ENCODE measurements around the gene FEZ2.
A peak's percentile ranks its signal among the peaks of the same experiment; 100 is the strongest.

The FEZ2 gene, protein sequence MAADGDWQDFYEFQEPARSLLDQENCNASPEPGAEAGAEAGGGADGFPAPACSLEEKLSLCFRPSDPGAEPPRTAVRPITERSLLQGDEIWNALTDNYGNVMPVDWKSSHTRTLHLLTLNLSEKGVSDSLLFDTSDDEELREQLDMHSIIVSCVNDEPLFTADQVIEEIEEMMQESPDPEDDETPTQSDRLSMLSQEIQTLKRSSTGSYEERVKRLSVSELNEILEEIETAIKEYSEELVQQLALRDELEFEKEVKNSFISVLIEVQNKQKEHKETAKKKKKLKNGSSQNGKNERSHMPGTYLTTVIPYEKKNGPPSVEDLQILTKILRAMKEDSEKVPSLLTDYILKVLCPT

DNA sequence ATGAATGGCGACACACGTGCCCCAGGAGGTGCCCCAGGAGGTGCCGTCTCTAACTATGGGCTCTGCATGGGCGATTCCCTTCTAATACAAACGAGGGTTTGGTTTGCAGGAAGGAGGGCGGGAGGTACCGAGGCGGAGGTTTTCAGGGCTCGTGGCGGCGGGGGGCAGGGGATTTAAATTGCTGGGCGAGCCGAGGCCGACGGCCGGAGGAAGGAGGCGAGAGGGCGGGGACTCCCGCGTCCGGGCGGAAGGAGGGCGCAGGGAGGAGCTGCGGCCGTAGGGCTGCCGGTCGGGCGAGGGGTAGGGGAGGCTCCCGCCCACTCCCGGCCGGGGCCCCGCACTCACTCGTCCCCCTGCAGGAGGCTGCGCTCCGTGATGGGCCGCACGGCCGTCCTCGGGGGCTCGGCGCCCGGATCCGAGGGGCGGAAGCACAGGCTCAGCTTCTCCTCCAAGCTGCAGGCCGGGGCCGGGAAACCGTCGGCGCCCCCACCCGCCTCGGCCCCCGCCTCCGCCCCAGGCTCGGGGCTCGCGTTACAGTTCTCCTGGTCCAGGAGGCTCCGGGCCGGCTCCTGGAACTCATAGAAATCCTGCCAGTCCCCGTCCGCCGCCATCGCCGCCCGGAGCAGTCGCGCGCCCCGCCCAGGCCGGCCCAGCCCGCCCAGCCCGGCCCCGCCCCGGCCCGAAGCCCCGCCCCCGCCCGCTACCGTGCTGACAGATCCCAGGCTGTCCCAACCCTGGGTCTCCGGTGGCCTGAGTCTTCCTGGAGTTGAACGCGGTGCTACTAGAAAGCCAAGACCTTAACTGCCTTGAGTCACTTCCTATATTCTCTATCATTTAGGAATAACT lies at the start of gene FEZ2:
Gene FEZ2 (minus strand): TSS at position 637 of the 846 bp plus-strand sequence. CDS start 26 bp downstream, at position 611.
- Mint-ChIP-seq H3K27me3 (no peaks in the 10 kb centered on the region), H3K36me3 (peaks cover 5% of the 10 kb centered on the region)
- CTCF ChIA-PET = no interaction called here

DNA sequence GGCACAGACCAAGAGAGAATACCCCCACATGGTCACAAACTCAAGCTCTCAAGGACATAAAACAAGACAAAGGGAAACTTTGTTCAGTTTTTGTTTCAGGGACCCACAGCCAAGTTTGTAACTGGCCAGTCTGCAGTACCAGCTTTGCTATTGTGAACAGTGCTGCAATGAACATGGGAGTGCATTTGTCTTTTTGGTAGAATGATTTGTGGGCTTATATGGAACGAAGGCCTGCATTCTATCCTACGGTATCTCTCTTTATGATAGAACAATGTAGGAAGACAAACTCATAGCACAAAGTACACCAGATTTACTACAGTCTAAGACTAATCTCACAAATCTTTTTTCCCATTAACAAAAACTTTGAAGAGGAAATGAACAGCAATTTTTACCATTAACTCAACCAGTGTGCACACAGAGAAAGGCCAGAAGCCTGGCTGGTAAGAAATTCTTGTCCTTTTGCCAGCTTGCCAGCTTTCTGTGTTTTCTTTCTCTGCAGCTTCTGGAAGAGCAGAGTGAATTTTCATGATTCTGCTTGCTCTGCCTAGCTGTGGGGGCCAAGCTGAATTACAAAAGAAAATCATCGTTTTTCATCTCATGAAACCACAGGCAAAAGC lies 37.1 kb upstream of the FEZ2 start:
- no peak for DNase-seq
- peaks cover 4% of the 10 kb centered on the region for H3K27me3 Mint-ChIP-seq
- H3K4me3 Mint-ChIP-seq = no peak overlapping the region
- no peak overlapping the region for H3K27ac Mint-ChIP-seq
- no peaks in the 10 kb centered on the region for H3K36me3 Mint-ChIP-seq
- CTCF ChIA-PET = no interaction called here
- no peaks in the 10 kb centered on the region for H3K9me3 Mint-ChIP-seq
- no peaks in the 10 kb centered on the region for H3K4me1 Mint-ChIP-seq

More for the DNA sequence above, at the start of gene FEZ2:
- Mint-ChIP-seq H3K27ac (peak within 1 kb of the TSS; percentile 81), H3K4me1 (peaks cover 25% of the 10 kb centered on the region), H3K9me3 (no peaks in the 10 kb centered on the region), H3K4me3 (peak within 1 kb of the TSS; percentile 88)
- peak; percentile 80 for DNase-seq

DNA sequence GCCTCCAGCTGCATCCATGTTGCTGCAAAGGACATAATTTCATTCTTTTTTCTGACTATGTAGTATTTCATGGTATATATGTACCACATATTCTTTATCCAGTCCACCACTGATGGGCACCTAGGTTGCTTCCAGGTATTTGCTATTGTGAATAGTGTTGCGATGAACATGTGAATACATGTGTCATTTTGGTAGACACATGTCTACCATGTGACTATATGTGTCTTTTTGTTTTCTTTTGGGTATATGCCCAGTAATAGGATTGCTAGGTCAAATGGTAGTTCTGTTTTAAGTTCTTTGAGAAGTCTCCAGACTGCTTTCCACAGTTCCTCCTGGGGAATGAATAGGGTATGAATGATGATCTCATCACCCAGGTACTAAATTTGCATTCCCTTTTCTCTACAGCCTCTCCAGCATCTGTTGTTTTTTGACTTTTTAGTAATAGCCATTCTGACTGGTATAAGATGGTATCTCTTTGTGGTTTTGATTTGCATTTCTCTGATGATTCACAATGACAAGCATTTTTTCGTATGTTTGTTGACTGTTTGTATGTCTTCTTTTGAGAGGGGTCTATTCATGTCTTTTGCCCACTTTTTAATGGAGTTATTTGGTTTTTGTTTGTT lies 35.6 kb upstream of the FEZ2 start:
- Mint-ChIP-seq H3K9me3 (no peaks in the 10 kb centered on the region), H3K27me3 (peaks cover 4% of the 10 kb centered on the region), H3K4me3 (no peak overlapping the region), H3K36me3 (no peaks in the 10 kb centered on the region), H3K4me1 (no peaks in the 10 kb centered on the region), H3K27ac (no peak overlapping the region)
- no peak for DNase-seq
- CTCF ChIA-PET = no interaction called here

DNA sequence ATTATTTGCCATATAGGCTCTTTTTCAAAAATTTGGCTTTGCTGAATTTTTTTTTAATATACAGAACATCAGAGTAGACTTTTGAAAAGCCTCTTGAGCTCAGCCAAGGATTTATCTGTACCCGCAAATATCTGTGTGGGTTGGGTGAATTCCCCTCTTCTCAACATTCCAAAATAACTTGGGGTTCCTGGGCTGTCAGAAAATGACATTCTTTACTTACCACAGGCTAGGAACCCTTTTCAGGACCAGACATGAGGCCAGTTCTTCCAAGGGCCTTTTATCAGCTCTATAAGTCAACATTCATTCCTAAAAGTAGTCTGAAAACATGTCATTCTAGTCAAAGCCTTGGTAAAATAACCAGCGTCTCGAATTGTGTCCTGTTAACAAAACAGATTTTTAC lies 28.8 kb upstream of the FEZ2 start:
- H3K9me3 Mint-ChIP-seq = peaks cover 4% of the 10 kb centered on the region
- peaks cover 3% of the 10 kb centered on the region for H3K27me3 Mint-ChIP-seq
- no peak overlapping the region for H3K4me3 Mint-ChIP-seq
- no peak for DNase-seq
- no peak overlapping the region for H3K27ac Mint-ChIP-seq
- no peaks in the 10 kb centered on the region for H3K36me3 Mint-ChIP-seq
- CTCF ChIA-PET = no interaction called here
- H3K4me1 Mint-ChIP-seq = no peaks in the 10 kb centered on the region

DNA sequence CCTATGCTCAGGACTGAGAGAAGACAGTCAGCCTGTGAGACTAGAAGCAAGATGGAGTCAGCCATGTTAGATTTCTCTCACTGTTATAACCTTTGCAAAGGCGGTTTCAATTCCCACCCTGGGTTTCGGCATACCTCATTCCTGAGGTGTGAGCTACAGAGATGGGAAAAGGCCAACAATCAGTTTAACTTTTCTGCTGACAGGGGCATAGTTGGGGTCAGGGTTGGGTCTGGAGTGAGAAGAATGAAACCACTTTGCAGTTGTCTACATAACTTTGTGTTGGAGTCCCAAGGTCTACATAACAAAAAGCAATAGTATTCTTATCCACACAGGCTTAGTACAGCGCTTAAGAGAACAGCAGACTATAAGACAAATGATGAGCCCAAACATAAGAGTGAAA lies 28.1 kb upstream of the FEZ2 start:
- Mint-ChIP-seq H3K27ac (no peak overlapping the region), H3K4me3 (no peak overlapping the region), H3K36me3 (no peaks in the 10 kb centered on the region), H3K9me3 (peaks cover 4% of the 10 kb centered on the region), H3K27me3 (peaks cover 3% of the 10 kb centered on the region), H3K4me1 (no peaks in the 10 kb centered on the region)
- no peak for DNase-seq
- CTCF ChIA-PET = no interaction called here

DNA sequence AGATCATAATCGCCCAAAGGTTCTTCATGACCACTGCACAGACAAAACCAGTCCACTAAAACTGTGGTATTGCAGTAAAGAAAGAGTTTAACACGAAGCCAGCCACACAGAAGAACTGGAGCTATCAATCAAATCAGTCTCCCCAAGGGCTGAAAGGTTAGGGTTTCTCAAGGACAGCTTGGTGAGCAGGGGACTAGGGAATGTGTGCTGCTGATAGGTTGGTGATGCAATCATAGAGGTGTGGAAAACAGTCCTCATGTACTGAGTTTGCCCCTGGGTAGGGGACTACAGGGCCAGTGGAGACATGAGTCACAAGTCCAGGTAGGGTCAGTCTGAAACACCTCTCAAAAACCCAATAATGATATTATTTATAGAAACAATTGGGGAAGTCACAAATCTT lies 27.3 kb upstream of the FEZ2 start:
- H3K9me3 Mint-ChIP-seq = peaks cover 4% of the 10 kb centered on the region
- H3K4me3 Mint-ChIP-seq = no peak overlapping the region
- H3K27me3 Mint-ChIP-seq = peaks cover 8% of the 10 kb centered on the region
- CTCF ChIA-PET = no interaction called here
- DNase-seq = no peak
- no peaks in the 10 kb centered on the region for H3K36me3 Mint-ChIP-seq
- H3K27ac Mint-ChIP-seq = no peak overlapping the region
- no peaks in the 10 kb centered on the region for H3K4me1 Mint-ChIP-seq

DNA sequence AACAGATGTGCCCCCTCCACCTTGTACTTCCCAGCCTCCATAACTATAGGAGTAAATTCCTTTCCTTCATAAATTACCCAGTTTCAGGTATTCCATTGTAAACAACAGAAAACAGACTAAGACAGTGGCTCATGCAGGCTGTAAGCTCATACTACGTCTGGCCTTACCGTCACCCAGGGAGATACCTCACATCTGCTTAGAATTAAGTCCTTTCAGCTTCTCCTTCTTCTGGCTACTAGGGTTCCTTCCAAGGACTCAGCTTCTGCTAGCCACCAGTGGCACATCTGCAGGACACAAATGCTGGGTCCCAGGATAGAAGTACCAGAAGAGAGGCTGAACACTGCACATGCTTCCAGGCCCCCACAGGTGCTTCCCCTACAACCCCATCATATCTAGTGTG lies 22.4 kb upstream of the FEZ2 start:
- Mint-ChIP-seq H3K9me3 (peaks cover 3% of the 10 kb centered on the region), H3K36me3 (no peaks in the 10 kb centered on the region), H3K4me1 (no peaks in the 10 kb centered on the region), H3K4me3 (no peak overlapping the region), H3K27me3 (peaks cover 9% of the 10 kb centered on the region), H3K27ac (no peak overlapping the region)
- DNase-seq = no peak
- CTCF ChIA-PET = no interaction called here

DNA sequence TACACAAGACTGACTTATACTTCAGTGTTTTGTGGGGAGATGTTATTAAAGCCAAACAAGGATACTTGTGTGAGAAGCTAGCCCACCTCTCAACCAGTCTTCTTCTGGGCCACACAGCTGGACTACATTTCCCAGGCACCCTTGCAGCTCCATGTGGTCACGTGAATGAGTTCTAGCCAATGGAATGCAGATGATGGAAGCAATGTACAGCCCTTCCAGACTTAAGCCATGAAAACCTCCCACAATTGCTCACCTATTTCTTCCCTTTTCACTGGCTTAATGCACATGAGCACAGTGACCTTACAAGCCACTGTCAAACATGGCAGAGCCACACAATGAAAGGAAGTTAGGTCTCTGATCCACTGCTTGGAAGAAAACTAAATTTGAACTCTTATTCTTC lies 20.4 kb upstream of the FEZ2 start:
- CTCF ChIA-PET = no interaction called here
- Mint-ChIP-seq H3K27ac (no peak overlapping the region), H3K4me3 (no peak overlapping the region), H3K36me3 (no peaks in the 10 kb centered on the region), H3K9me3 (no peaks in the 10 kb centered on the region), H3K4me1 (no peaks in the 10 kb centered on the region), H3K27me3 (peaks cover 16% of the 10 kb centered on the region)
- DNase-seq = peak; percentile 30

DNA sequence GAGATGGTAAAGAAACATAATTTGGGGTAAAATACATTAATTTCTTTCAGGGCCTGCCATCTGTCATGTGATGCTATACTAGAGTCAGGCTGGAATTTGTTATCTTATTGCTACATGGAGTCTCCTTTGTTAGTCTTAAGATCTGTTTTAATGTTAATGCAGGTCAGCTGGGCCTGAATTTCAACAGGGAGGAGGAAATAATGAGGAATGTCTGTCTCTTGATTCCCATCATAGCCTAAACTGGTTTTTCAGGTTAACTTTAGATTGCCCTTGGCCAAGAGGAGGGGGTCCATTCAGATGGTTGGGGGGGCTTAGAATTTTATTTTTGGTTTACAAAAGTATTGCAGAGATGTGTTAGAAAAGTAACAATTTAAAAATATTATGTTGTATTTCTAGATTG lies 19.0 kb upstream of the FEZ2 start:
- Mint-ChIP-seq H3K36me3 (no peaks in the 10 kb centered on the region), H3K27ac (no peak overlapping the region), H3K4me1 (no peaks in the 10 kb centered on the region), H3K27me3 (peaks cover 13% of the 10 kb centered on the region), H3K4me3 (no peak overlapping the region), H3K9me3 (no peaks in the 10 kb centered on the region)
- CTCF ChIA-PET = no interaction called here
- no peak for DNase-seq

DNA sequence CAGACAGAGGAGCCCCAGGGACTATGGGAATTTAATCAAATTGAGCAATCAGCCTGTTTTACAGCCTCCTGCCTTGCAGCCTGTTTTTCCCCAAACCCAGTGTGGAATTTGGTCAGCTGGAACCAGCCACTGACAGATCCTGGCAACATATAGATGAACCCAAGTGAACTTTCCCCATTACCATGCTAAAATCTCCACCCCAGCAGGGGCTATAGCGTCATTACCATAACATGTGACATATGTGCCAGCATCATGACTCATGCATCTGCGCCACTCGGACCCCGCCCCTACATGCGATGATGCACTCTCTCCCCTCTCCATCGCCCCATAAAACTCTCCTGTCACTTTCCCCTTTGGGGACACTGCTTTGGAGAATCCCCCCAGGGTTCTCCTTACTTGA lies 17.3 kb upstream of the FEZ2 start:
- H3K4me3 Mint-ChIP-seq = no peak overlapping the region
- CTCF ChIA-PET = no interaction called here

DNA sequence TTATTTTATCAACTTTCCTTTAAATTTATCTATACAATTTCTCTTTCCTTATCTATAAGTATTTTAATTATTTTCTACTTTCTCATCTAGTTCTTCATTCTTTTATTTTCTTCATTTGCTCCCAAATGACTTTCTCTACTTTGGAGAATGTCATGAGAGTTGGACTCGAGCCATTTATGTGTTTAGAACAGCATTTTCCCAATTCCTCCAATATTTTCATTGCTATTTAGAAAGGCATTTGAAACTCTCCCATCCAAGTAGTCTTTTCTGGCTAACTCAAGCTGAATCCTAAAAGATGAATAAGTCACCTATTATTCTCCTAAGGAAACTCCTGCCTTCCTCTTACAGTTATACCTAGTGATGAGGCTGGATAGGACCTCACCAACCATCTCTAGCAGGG lies 15.8 kb upstream of the FEZ2 start:
- Mint-ChIP-seq H3K36me3 (no peaks in the 10 kb centered on the region), H3K27me3 (peaks cover 20% of the 10 kb centered on the region), H3K27ac (no peak overlapping the region), H3K4me3 (no peak overlapping the region), H3K4me1 (no peaks in the 10 kb centered on the region), H3K9me3 (no peaks in the 10 kb centered on the region)
- CTCF ChIA-PET = no interaction called here
- no peak for DNase-seq

More for the DNA sequence above, 17.3 kb upstream of the FEZ2 start:
- no peak for DNase-seq
- H3K27ac Mint-ChIP-seq = no peak overlapping the region
- peaks cover 16% of the 10 kb centered on the region for H3K27me3 Mint-ChIP-seq
- H3K9me3 Mint-ChIP-seq = no peaks in the 10 kb centered on the region
- H3K4me1 Mint-ChIP-seq = no peaks in the 10 kb centered on the region
- H3K36me3 Mint-ChIP-seq = no peaks in the 10 kb centered on the region

DNA sequence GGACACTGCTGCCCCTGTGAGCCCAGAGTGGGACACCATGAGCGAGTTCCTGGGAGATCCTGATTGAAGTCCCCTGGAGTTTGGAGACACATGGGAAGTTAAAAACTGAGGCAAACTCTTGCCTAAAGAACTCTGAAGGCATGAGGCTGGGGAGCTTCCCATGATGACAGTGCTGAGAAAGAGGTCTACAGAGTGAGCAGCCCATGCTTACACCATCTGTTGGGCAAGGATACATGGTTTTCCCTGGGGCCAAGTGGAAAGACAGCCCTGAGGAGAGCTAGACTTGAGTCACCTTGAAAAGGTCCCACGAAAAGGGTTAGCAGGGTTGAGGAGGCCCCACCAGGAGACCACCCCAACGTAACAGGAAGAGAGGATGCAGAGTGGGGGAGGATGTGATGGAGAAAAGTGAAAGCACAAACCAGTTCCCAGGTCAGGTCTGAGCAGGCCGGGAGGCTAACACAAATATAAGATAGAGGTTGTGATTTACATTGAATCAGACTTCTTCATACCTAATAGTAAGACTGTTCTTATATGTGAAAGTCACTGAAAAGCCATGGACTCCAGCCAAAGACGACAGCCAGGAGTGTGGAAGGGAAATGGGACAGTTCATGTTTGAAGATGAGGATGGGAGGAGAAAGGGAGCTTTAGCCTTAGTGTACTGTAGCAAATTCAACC lies 13.5 kb upstream of the FEZ2 start:
- CTCF ChIA-PET = no interaction called here
- H3K4me3 Mint-ChIP-seq = no peak overlapping the region
- DNase-seq = no peak
- H3K9me3 Mint-ChIP-seq = no peaks in the 10 kb centered on the region
- no peaks in the 10 kb centered on the region for H3K4me1 Mint-ChIP-seq
- H3K27me3 Mint-ChIP-seq = peaks cover 29% of the 10 kb centered on the region
- H3K36me3 Mint-ChIP-seq = no peaks in the 10 kb centered on the region
- H3K27ac Mint-ChIP-seq = no peak overlapping the region

DNA sequence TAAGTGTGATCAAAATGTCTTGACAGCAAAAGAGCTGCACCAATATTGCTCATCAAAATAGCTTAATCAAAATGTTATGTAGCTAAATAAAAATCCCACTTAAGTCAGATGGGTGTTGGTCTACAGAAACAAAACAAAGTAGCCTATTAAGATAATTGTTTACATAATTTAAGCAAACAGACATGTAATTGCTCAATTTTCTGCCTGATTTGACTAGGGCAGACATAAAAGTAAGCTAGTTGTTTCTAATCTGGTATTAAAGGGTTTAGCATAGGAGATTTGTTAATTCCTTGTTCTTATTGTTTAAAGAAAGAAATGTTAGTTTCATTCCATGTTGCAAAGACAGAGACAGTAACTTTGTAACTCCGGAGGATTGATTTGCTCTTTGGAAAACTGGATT lies 11.5 kb upstream of the FEZ2 start:
- H3K27me3 Mint-ChIP-seq = peaks cover 34% of the 10 kb centered on the region
- no peak for DNase-seq
- no peaks in the 10 kb centered on the region for H3K4me1 Mint-ChIP-seq
- no peak overlapping the region for H3K27ac Mint-ChIP-seq
- H3K9me3 Mint-ChIP-seq = no peaks in the 10 kb centered on the region
- no peaks in the 10 kb centered on the region for H3K36me3 Mint-ChIP-seq
- no peak overlapping the region for H3K4me3 Mint-ChIP-seq
- CTCF ChIA-PET = no interaction called here

DNA sequence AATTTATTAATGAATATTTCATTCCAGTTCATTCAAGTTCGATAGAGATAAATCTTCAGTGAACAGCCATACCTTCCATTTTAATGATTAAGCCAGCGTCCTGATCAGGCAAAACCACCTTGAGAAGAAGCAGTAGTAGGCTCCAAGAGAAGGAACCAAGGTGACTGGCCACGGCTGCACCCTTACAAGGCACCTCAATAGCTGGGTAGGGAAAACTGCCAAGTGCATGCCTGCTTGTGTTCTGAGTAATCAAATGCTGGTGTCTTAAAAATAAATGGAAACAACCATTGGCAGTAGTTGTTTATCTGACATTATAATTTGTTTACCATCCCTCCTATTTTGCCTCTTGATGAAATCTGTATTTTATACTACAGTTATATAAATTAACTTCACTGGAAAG lies 10.0 kb upstream of the FEZ2 start:
- DNase-seq = no peak
- Mint-ChIP-seq H3K27me3 (peaks cover 26% of the 10 kb centered on the region), H3K4me3 (no peak overlapping the region), H3K36me3 (no peaks in the 10 kb centered on the region), H3K27ac (no peak overlapping the region), H3K9me3 (no peaks in the 10 kb centered on the region), H3K4me1 (no peaks in the 10 kb centered on the region)
- CTCF ChIA-PET = no interaction called here

Data from activated naive CD4-positive, alpha-beta T cell treated with anti-CD3 and anti-CD28 coated beads, Interleukin-2, amount 10 ng/mL, durations not matched to agents 7 days and 5 days (primary cell).